ENCODE measurements around the gene AGER. TPM values are rescaled to one million over a fixed set of nuclear protein-coding genes. Genes with fewer than 3 reads are reported as not detected.
"Not testable (repeated sequence)": the region's sequence is repeated elsewhere in the genome, so short reads cannot be mapped to it uniquely, and the experiment has no call there.

AGER gene
- total RNA-seq, 1 donor from 2014 or later = 1.1 TPM

GRCh38 chr6:32187009-32187709, 3.1 kb upstream of the AGER start:
- Histone ChIP-seq H3K4me2 (no peak overlapping the region), H3K27ac (no peak overlapping the region), H3K79me2 (ENCODE audit: low read depth) (peaks cover 36% of the 10 kb centered on the region), H3K4me1 (peaks cover 11% of the 10 kb centered on the region), H2AFZ (replicated peaks) (no peak overlapping the region), H3K27me3 (no peaks in the 10 kb centered on the region), H3K9me3 (ENCODE audit: low read depth) (no peaks in the 10 kb centered on the region), H3F3A (ENCODE audit: low read depth) (peaks cover 50% of the 10 kb centered on the region), H3K36me3 (no peaks in the 10 kb centered on the region), H4K20me1 (ENCODE audit: low read depth) (peaks cover 27% of the 10 kb centered on the region), H3K9ac (no peak overlapping the region), H3K4me3 (no peak overlapping the region)
- DNase-seq (ENCODE audit: low spot score) = no peak
- peak overlapping the region; percentile 78 for H3K4me3 Mint-ChIP-seq
- no peak overlapping the region for H3K27ac Mint-ChIP-seq
- no peaks in the 10 kb centered on the region for H3K9me3 Mint-ChIP-seq
- TF ChIP-seq EZH2phosphoT487 (IDR thresholded peaks at IDR 0.05) (no peak), EZH2 (IDR thresholded peaks at IDR 0.05) (no peak)
- H3K27me3 Mint-ChIP-seq (ENCODE audit: insufficient read depth, low read depth) = peaks cover 10% of the 10 kb centered on the region
- H3K4me1 Mint-ChIP-seq = peaks cover 51% of the 10 kb centered on the region
- peaks cover 14% of the 10 kb centered on the region for H3K36me3 Mint-ChIP-seq

DNA sequence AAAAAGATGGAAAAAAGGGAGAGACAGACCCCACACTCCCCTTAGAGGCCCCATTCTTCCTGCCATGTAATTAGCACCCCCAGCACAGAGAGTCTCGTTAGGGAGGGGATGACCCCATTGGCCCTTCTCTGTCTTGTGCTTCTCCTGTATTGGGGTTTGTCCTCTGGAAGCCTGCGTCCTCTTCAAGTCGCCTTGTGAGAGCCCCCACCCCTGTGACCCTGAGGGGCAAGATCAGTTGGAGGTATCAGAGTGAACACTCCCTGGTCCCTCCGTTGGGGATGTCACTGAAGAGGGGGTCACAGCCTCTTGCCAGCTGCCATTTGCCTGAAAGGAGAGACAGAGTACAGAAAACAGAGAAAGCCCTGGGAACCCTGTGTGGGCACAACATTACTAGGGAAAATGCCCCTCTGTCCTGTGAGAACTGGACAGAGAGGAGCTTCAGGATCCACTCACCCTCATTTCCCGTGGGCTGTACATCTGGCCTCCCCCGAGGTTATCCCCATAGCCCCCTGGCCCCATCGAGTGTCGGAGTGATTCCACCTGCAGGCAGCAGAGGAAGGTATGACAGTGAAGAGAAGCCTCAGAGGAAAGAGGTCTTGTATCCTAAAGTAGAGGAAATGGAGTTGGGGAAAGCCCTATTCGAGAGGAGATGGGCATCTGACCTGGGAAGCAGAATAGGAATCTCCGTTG, 2.2 kb upstream of the AGER start:
- H3K9me3 Mint-ChIP-seq; H3K9me3 ChIP-seq (ENCODE audit: low read depth); H3K27ac Mint-ChIP-seq; H3K27ac ChIP-seq; H2AFZ ChIP-seq (replicated peaks); H3K4me3 ChIP-seq; DNase-seq (ENCODE audit: low spot score); H3K36me3 ChIP-seq; H3K27me3 ChIP-seq; H3K4me1 ChIP-seq; H3K9ac ChIP-seq: not testable (repeated sequence)
- Histone ChIP-seq H3K4me2 (peak overlapping the region; percentile 22), H3K79me2 (ENCODE audit: low read depth) (peaks cover 35% of the 10 kb centered on the region), H4K20me1 (ENCODE audit: low read depth) (peaks cover 27% of the 10 kb centered on the region), H3F3A (ENCODE audit: low read depth) (peaks cover 50% of the 10 kb centered on the region)
- peak overlapping the region; percentile 78 for H3K4me3 Mint-ChIP-seq
- H3K4me1 Mint-ChIP-seq = peaks cover 44% of the 10 kb centered on the region
- peaks cover 14% of the 10 kb centered on the region for H3K36me3 Mint-ChIP-seq
- H3K27me3 Mint-ChIP-seq (ENCODE audit: insufficient read depth, low read depth) = peaks cover 10% of the 10 kb centered on the region

GRCh38 chr6:32185681-32186131, 1.7 kb upstream of the AGER start:
- Histone ChIP-seq H3K4me2 (peak overlapping the region; percentile 49), H3K79me2 (ENCODE audit: low read depth) (peaks cover 29% of the 10 kb centered on the region), H4K20me1 (ENCODE audit: low read depth) (peaks cover 27% of the 10 kb centered on the region), H3K4me3 (peak overlapping the region; percentile 25), H3F3A (ENCODE audit: low read depth) (peaks cover 44% of the 10 kb centered on the region)
- H3K27me3 Mint-ChIP-seq (ENCODE audit: insufficient read depth, low read depth) = peaks cover 12% of the 10 kb centered on the region
- not testable (repeated sequence) for H3K27ac Mint-ChIP-seq; H3K27me3 ChIP-seq; H3K9me3 ChIP-seq (ENCODE audit: low read depth); H2AFZ ChIP-seq (replicated peaks); H3K4me1 ChIP-seq; H3K27ac ChIP-seq; H3K9ac ChIP-seq; H3K36me3 ChIP-seq; H3K9me3 Mint-ChIP-seq
- peaks cover 40% of the 10 kb centered on the region for H3K4me1 Mint-ChIP-seq
- peak; percentile 86 for DNase-seq (ENCODE audit: low spot score)
- H3K4me3 Mint-ChIP-seq = peak overlapping the region; percentile 42
- H3K36me3 Mint-ChIP-seq = peaks cover 16% of the 10 kb centered on the region

GRCh38 chr6:32183483-32184083, 470 bp downstream of the AGER start:
- H3K27ac Mint-ChIP-seq = peak overlapping the region; percentile 76
- Histone ChIP-seq H3K4me1 (peaks cover 9% of the 10 kb centered on the region), H3K4me3 (no peak overlapping the region), H2AFZ (replicated peaks) (no peak overlapping the region), H4K20me1 (ENCODE audit: low read depth) (peaks cover 23% of the 10 kb centered on the region), H3K4me2 (no peak overlapping the region), H3F3A (ENCODE audit: low read depth) (peaks cover 35% of the 10 kb centered on the region), H3K9ac (no peak overlapping the region), H3K36me3 (no peaks in the 10 kb centered on the region), H3K79me2 (ENCODE audit: low read depth) (peaks cover 29% of the 10 kb centered on the region), H3K27me3 (no peaks in the 10 kb centered on the region), H3K9me3 (ENCODE audit: low read depth) (no peaks in the 10 kb centered on the region), H3K27ac (peak overlapping the region; percentile 20)
- H3K27me3 Mint-ChIP-seq (ENCODE audit: insufficient read depth, low read depth) = peaks cover 12% of the 10 kb centered on the region
- no peak for DNase-seq (ENCODE audit: low spot score)
- H3K9me3 Mint-ChIP-seq = no peaks in the 10 kb centered on the region
- no peak overlapping the region for H3K4me3 Mint-ChIP-seq
- peaks cover 28% of the 10 kb centered on the region for H3K36me3 Mint-ChIP-seq
- peaks cover 41% of the 10 kb centered on the region for H3K4me1 Mint-ChIP-seq
- TF ChIP-seq EZH2 (IDR thresholded peaks at IDR 0.05) (no peak), CTCF (IDR thresholded peaks at IDR 0.05) (no peak)
